Sigmoid colon (tissue), 7 donors: ENCODE data around the gene CSK. TPM values are rescaled to one million over a fixed set of nuclear protein-coding genes. Genes with fewer than 3 reads are reported as not detected.

Source experiments
- DNase-seq: peaks from one replicate; pipeline ENCODE4 v3.0.0-alpha.2; 2019
- H3K27ac ChIP-seq, 4 donors: fragments of 200-600 bp; sonication (generic); one replicate each; pipeline ENCODE4 v1.5.1; 2016 to 2019; ENCODE audit warnings: mild to moderate bottlenecking in 1 of 4
- H3K27me3 ChIP-seq, 3 donors: fragments of 200-600 bp; sonication (generic); one replicate each; pipeline ENCODE4 v1.5.1; 2019; ENCODE audit warnings: mild to moderate bottlenecking in 1 of 3
- H3K36me3 ChIP-seq, 4 donors: fragments of 200-600 bp; sonication (generic); one replicate each; pipeline ENCODE4 v1.5.1; 2016 to 2019
- H3K4me1 ChIP-seq, 4 donors: fragments of 200-600 bp; sonication (generic); one replicate each; pipeline ENCODE4 v1.5.1; 2017 to 2019
- H3K4me3 ChIP-seq, 4 donors: fragments of 200-600 bp; sonication (generic); one replicate each; pipeline ENCODE4 v1.5.1; 2017 to 2019; ENCODE audit warnings: mild to moderate bottlenecking in 2 of 4, moderate library complexity in 1 of 4
- H3K9me3 ChIP-seq, 4 donors: fragments of 200-600 bp in 3 of 4; sonication (generic) in 3 of 4; one replicate each; pipeline versions ENCODE4 v1.5.1 to v1.6.1; 2013 to 2019
- CTCF ChIP-seq, 4 experiments: fragments of 450-650 bp in 3 of 4; fragments of 200-600 bp in 1 of 4; IDR thresholded peaks; one replicate each; pipeline ENCODE4 v1.5.1; 2016 to 2019; ENCODE audit warnings: antibody characterized with exemption in 4 of 4, mild to moderate bottlenecking in 3 of 4, moderate library complexity in 2 of 4
- EP300 ChIP-seq, 4 donors: sonication (generic); formaldehyde crosslinking; IDR thresholded peaks; one replicate each; pipeline ENCODE4 v1.6.1; 2017; ENCODE audit warnings: antibody characterized with exemption in 4 of 4
- POLR2A ChIP-seq, 2 donors: fragments of 450-650 bp; IDR thresholded peaks; one replicate each; pipeline ENCODE4 v1.6.1; 2016; ENCODE audit warnings: antibody characterized with exemption in 2 of 2, mild to moderate bottlenecking in 2 of 2, moderate library complexity in 2 of 2
- POLR2AphosphoS5 ChIP-seq, 4 donors: sonication (generic); formaldehyde crosslinking; IDR thresholded peaks; one replicate each; pipeline ENCODE4 v1.6.1; 2017; ENCODE audit warnings: antibody characterized with exemption in 4 of 4
- WGBS, 2 donors: extraction: QIAGEN DNeasy Blood & Tissue Kit; methylation state at CpG; one replicate each; pipeline ENCODE4 v1.1.7; 2013; 5-methylcytosine and 5-hydroxymethylcytosine counted together
- intact Hi-C: fragments of 100-400 bp; cut with DNase I; formaldehyde crosslinking; loops from one replicate; pipeline ENCODE4 v1.15.1; 2023
- polyA plus RNA-seq, 3 donors: library from polyadenylated mRNA; stranded (reverse); fragments of 200-250 nt; gene quantifications; one replicate each; pipeline ENCODE4 v1.2.3, GENCODE V29; 2013
- total RNA-seq, 4 donors: library from RNA; depleted of rRNA; stranded (reverse); fragments of >200 nt; gene quantifications; one replicate each; pipeline ENCODE4 v1.1.0, GENCODE V29; 2016
- donor health status: healthy with polysubstance abuse.
- donor health status: Bipolar disorder and iron deficiency.
- donor health status: healthy.

The CSK gene
- total and polyA plus RNA-seq, 7 donors = 9.7 to 125 (median 22.4) TPM

- DNase-seq = no peak
- intact Hi-C loops = no loop called here
- Histone ChIP-seq H3K4me3 (no peak overlapping the region), H3K27ac (no peak overlapping the region), H3K36me3 (no peaks in the 10 kb centered on the region), H3K4me1 (no peaks in the 10 kb centered on the region), H3K27me3 (peaks cover 0 to 3% (median 0%) of the 10 kb centered on the region in 3 donors), H3K9me3 (peaks cover 0 to 5% (median under 1%) of the 10 kb centered on the region in 4 donors)
- 73 to 90% methylated on average over 5 of the region's 5 CpGs for WGBS, 2 donors
- no peak for TF ChIP-seq POLR2A (IDR thresholded peaks at IDR 0.05)
- no peak for TF ChIP-seq POLR2AphosphoS5 (IDR thresholded peaks at IDR 0.05)
Observed at GRCh38 chr15:74742422-74742821, 39.5 kb upstream of the CSK start.

DNA sequence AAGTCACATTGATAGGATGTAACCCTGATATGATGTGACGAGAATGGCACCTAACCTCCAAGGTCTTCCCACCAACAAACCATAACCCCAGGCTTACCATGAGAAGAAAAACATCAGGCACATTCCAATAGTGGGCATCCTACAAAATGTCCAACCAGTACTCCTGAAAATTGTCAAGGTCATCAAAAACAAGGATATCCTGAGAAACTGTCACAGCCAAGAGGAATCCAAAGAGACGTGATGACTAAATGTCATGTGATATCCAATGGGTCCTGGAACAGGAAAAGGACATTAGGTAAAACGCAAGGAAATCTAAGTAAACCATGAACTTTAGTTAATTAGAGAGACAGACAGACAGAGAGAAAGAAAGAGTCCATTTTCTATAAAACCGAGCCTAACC is 35.5 kb upstream of the CSK start:
- intact Hi-C loops = no loop called here

DNA sequence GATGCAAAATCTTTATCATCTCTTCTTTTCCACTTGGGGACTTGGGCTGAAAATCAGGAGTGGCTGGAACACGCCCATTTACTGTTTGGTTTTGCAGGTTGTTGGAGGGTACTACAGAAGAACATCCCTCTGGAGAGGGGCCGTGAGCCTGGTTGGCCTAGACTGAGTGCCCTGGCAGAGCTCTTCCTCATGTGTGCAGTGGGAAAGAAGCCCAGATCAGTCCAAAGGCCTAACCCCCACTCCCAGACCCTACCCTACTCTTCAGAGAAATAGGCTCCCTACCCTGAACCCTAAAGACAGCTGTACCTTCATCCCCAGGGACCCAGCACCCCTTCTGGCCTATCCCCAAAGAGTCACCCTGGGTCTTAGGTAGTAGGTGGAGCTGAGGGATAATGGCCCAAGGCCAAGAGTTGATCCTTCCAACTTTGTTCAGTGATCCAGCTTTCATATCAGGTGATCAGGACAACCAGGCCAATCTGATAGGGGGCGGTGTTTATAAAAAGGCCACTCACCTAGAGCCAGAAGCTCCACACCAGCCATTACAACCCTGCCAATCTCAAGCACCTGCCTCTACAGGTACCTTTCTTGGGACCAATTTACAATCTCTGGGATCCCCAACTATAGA is 33.4 kb upstream of the CSK start, which contains the start of gene CYP1A2:
Gene CYP1A2 (plus strand): TSS at position 524 of the 625 bp plus-strand sequence. CDS start 894 bp downstream, outside the sequence.
- no peaks in the 10 kb centered on the region for H3K4me1 ChIP-seq
- H3K36me3 ChIP-seq = no peaks in the 10 kb centered on the region
- no peak within 1 kb of the TSS for H3K4me3 ChIP-seq
- no peak for DNase-seq
- H3K27me3 ChIP-seq = no peaks in the 10 kb centered on the region
- no peak within 1 kb of the TSS for H3K27ac ChIP-seq
- intact Hi-C loops = no loop called here
- WGBS, 2 donors = 80 to 86% methylated on average over 3 of the region's 3 CpGs
- TF ChIP-seq EP300 (IDR thresholded peaks at IDR 0.05) (no peak), CTCF (IDR thresholded peaks at IDR 0.05) (no peak), POLR2A (IDR thresholded peaks at IDR 0.05) (no peak), POLR2AphosphoS5 (IDR thresholded peaks at IDR 0.05) (no peak)
- H3K9me3 ChIP-seq = no peaks in the 10 kb centered on the region

More for the DNA sequence above, 35.5 kb upstream of the CSK start:
- Histone ChIP-seq H3K4me1 (no peaks in the 10 kb centered on the region), H3K36me3 (no peaks in the 10 kb centered on the region), H3K27me3 (peaks cover 0 to under 1% (median 0%) of the 10 kb centered on the region in 3 donors), H3K9me3 (peaks cover 0 to 3% (median under 1%) of the 10 kb centered on the region in 4 donors), H3K4me3 (no peak overlapping the region), H3K27ac (no peak overlapping the region)
- TF ChIP-seq POLR2A (IDR thresholded peaks at IDR 0.05) (no peak), POLR2AphosphoS5 (IDR thresholded peaks at IDR 0.05) (no peak), EP300 (IDR thresholded peaks at IDR 0.05) (no peak), CTCF (IDR thresholded peaks at IDR 0.05) (no peak)
- WGBS, 2 donors = 67 to 79% methylated on average over 4 of the region's 4 CpGs
- DNase-seq = no peak

GRCh38 chr15:74749832-74750231 is 32.0 kb upstream of the CSK start:
- no peak for TF ChIP-seq CTCF (IDR thresholded peaks at IDR 0.05)
- no peak for TF ChIP-seq POLR2A (IDR thresholded peaks at IDR 0.05)
- TF ChIP-seq POLR2AphosphoS5 (IDR thresholded peaks at IDR 0.05) = no peak
- TF ChIP-seq EP300 (IDR thresholded peaks at IDR 0.05) = no peak
- no peak overlapping the region for H3K27ac ChIP-seq
- no peaks in the 10 kb centered on the region for H3K27me3 ChIP-seq
- H3K4me3 ChIP-seq = no peak overlapping the region
- H3K9me3 ChIP-seq = no peaks in the 10 kb centered on the region
- H3K36me3 ChIP-seq = no peaks in the 10 kb centered on the region
- no peak for DNase-seq
- intact Hi-C loops = no loop called here
- WGBS, 2 donors = 92% methylated on average over 20 of the region's 20 CpGs
- H3K4me1 ChIP-seq = no peaks in the 10 kb centered on the region

DNA sequence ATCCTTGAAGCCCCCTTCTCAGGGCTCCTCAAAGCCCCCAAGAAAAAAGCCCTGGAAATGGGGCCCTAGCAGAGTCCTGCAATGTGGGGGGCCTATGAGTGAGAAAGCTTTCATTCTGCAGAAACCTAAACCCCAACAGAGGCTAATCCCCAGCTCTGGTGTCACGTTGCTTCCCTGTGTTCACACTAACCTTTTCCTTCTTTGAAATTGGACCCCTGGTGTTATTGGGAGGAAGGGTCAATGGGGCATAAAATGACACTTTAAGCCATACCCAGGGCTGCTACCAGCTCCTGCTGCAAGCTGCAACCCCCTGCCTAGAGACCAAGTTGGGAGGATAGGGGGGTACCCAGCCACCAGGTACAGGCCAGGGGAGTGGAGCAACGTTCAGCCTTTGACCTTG is 31.1 kb upstream of the CSK start:
- Histone ChIP-seq H3K9me3 (no peaks in the 10 kb centered on the region), H3K4me1 (no peaks in the 10 kb centered on the region), H3K27me3 (no peaks in the 10 kb centered on the region), H3K27ac (no peak overlapping the region), H3K4me3 (no peak overlapping the region), H3K36me3 (no peaks in the 10 kb centered on the region)
- intact Hi-C loops = no loop called here
- TF ChIP-seq POLR2A (IDR thresholded peaks at IDR 0.05) = no peak
- TF ChIP-seq POLR2AphosphoS5 (IDR thresholded peaks at IDR 0.05) = no peak
- TF ChIP-seq CTCF (IDR thresholded peaks at IDR 0.05) = no peak
- no peak for TF ChIP-seq EP300 (IDR thresholded peaks at IDR 0.05)
- 42 to 47% methylated on average over 2 of the region's 2 CpGs for WGBS, 2 donors
- no peak for DNase-seq
